PC-9 (cell line): ENCODE measurements around the gene SCRT2.

ENCODE experiments used
- EZH2 ChIP-seq: fragments of 200-600 bp; sonication (generic); IDR thresholded peaks from 2 replicates; pipeline ENCODE4 v1.8.0; 2017; ENCODE audit warnings: antibody characterized with exemption, low read depth
- TF ChIP-seq, protein P1 (sequence below): fragments of 200-600 bp; sonication (generic); conservative IDR thresholded peaks from 2 replicates; pipeline ENCODE4 v1.6.1; 2017; ENCODE audit warnings: mixed run types, antibody characterized with exemption, mild to moderate bottlenecking, moderate library complexity

DNA sequence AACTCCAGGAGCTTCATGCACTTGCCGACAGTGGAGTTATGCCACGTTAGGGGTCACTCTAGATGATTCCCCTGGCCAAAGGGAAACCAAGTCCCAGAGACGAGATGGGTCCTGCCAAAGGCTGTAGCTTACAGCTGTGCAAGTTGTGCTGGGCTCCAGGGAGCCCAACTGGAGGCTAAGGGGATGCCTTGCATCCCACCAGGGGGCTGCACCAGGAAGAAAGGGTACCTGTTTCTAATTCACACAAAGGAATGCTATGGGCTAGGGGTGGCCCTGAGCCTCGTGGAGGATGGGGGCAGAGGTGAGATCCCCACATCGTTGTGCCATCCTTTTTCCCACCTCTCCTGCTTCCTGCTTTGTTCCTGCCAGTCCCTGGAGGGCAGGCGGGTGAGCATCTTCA is 23.7 kb upstream of the SCRT2 start:
- TF ChIP-seq, protein P1, sequence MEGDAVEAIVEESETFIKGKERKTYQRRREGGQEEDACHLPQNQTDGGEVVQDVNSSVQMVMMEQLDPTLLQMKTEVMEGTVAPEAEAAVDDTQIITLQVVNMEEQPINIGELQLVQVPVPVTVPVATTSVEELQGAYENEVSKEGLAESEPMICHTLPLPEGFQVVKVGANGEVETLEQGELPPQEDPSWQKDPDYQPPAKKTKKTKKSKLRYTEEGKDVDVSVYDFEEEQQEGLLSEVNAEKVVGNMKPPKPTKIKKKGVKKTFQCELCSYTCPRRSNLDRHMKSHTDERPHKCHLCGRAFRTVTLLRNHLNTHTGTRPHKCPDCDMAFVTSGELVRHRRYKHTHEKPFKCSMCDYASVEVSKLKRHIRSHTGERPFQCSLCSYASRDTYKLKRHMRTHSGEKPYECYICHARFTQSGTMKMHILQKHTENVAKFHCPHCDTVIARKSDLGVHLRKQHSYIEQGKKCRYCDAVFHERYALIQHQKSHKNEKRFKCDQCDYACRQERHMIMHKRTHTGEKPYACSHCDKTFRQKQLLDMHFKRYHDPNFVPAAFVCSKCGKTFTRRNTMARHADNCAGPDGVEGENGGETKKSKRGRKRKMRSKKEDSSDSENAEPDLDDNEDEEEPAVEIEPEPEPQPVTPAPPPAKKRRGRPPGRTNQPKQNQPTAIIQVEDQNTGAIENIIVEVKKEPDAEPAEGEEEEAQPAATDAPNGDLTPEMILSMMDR = no peak
- TF ChIP-seq EZH2 = no peak
